CD14-positive monocyte (primary cell): ENCODE measurements around the gene BRAF. TPM values are rescaled to one million over a fixed set of nuclear protein-coding genes. Genes with fewer than 3 reads are reported as not detected.

Experiments used
- DNase-seq, 3 donors: peaks; one replicate each; pipeline ENCODE4 v3.0.0-alpha.2; 2011 to 2022
- H2AFZ ChIP-seq: 2 replicates; pipeline ENCODE4 v1.6.0; 2012; ENCODE audit warnings: mild to moderate bottlenecking, low read depth, low read length, inconsistent platforms; ENCODE audit not compliant: insufficient read depth, poor library complexity, severe bottlenecking
- H3K27ac ChIP-seq, 2 donors: 1 replicate in 1 of 2; 2 replicates in 1 of 2; pipeline ENCODE4 v1.5.1; 2012 to 2013; ENCODE audit warnings: low read length in 2 of 2, control low read depth in 1 of 2, inconsistent platforms in 1 of 2, low read depth in 1 of 2, mild to moderate bottlenecking in 1 of 2
- H3K27me3 ChIP-seq, 2 donors: one replicate each; pipeline versions ENCODE4 v1.6.0 to v1.6.1; 2011 to 2013; ENCODE audit warnings: low read length in 2 of 2; ENCODE audit not compliant: control insufficient read depth in 2 of 2, insufficient read depth in 2 of 2
- H3K36me3 ChIP-seq, 2 donors: replicated peaks in 1 of 2; 1 replicate in 1 of 2; 2 replicates in 1 of 2; pipeline versions ENCODE4 v1.5.1 to v1.6.1; 2012 to 2013; ENCODE audit warnings: low read length in 2 of 2, control low read depth in 1 of 2, inconsistent platforms in 1 of 2, mild to moderate bottlenecking in 1 of 2; ENCODE audit not compliant: insufficient read depth in 2 of 2, control insufficient read depth in 1 of 2
- H3K4me1 ChIP-seq, 2 donors: 1 replicate in 1 of 2; 2 replicates in 1 of 2; pipeline versions ENCODE4 v1.5.1 to v1.6.1; 2012 to 2013; ENCODE audit warnings: low read length in 2 of 2, control low read depth in 1 of 2, inconsistent platforms in 1 of 2, mild to moderate bottlenecking in 1 of 2, moderate library complexity in 1 of 2; ENCODE audit not compliant: insufficient read depth in 2 of 2, control insufficient read depth in 1 of 2
- H3K4me2 ChIP-seq: replicated peaks from 2 replicates; pipeline ENCODE3; 2012; ENCODE audit warnings: low read length, moderate library complexity, mild to moderate bottlenecking; ENCODE audit not compliant: poor library complexity, severe bottlenecking; ENCODE audit errors: extremely low read depth
- H3K4me3 ChIP-seq, 3 experiments: fragments of 200-600 bp in 1 of 3; sonication (generic) in 1 of 3; replicated peaks in 1 of 3; 1 replicate in 2 of 3; 2 replicates in 1 of 3; pipeline ENCODE4 v1.5.1; 2011 to 2013; ENCODE audit warnings: low read length in 3 of 3, mild to moderate bottlenecking in 3 of 3, control low read depth in 2 of 3, low read depth in 2 of 3, inconsistent platforms in 1 of 3, moderate library complexity in 1 of 3
- H3K79me2 ChIP-seq: 2 replicates; pipeline ENCODE4 v1.6.0; 2012; ENCODE audit warnings: mild to moderate bottlenecking, control low read depth, inconsistent platforms, low read length, moderate library complexity; ENCODE audit not compliant: insufficient read depth
- H3K9ac ChIP-seq: 2 replicates; pipeline ENCODE4 v1.6.0; 2017; ENCODE audit warnings: low read length, mild to moderate bottlenecking; ENCODE audit not compliant: insufficient read depth, poor library complexity, severe bottlenecking
- H3K9me3 ChIP-seq, 2 donors: replicated peaks in 1 of 2; 1 replicate in 1 of 2; 2 replicates in 1 of 2; pipeline versions ENCODE4 v1.5.1 to v1.6.1; 2012 to 2013; ENCODE audit warnings: low read length in 2 of 2, control low read depth in 1 of 2; ENCODE audit not compliant: control insufficient read depth in 1 of 2, insufficient read depth in 1 of 2
- H4K20me1 ChIP-seq: 2 replicates; pipeline ENCODE4 v1.6.0; 2012; ENCODE audit warnings: mild to moderate bottlenecking, low read length, control low read depth, moderate library complexity; ENCODE audit not compliant: insufficient read depth
- H3K27ac Mint-ChIP-seq, 7 donors: one replicate each; pipeline ENCODE4 v1.8.0; 2020; ENCODE audit warnings: mild to moderate bottlenecking in 7 of 7, mixed read lengths in 7 of 7, moderate library complexity in 6 of 7, inconsistent platforms in 2 of 7
- H3K27me3 Mint-ChIP-seq, 3 donors: one replicate each; pipeline ENCODE4 v1.8.0; 2021 to 2022; ENCODE audit warnings: low read depth in 3 of 3, mild to moderate bottlenecking in 3 of 3, mixed read lengths in 3 of 3, moderate library complexity in 3 of 3, inconsistent platforms in 1 of 3
- H3K36me3 Mint-ChIP-seq, 2 donors: one replicate each; pipeline ENCODE4 v1.8.0; 2020; ENCODE audit warnings: mixed read lengths in 2 of 2, inconsistent platforms in 1 of 2, mild to moderate bottlenecking in 1 of 2
- H3K4me1 Mint-ChIP-seq: one replicate; pipeline ENCODE4 v1.8.0; 2020; ENCODE audit warnings: mild to moderate bottlenecking, mixed read lengths
- H3K4me3 Mint-ChIP-seq, 2 donors: one replicate each; pipeline ENCODE4 v1.8.0; 2020; ENCODE audit warnings: mild to moderate bottlenecking in 2 of 2, mixed read lengths in 2 of 2, moderate library complexity in 1 of 2
- H3K9me3 Mint-ChIP-seq, 7 donors: one replicate each; pipeline ENCODE4 v1.8.0; 2020 to 2022; ENCODE audit warnings: mixed read lengths in 7 of 7, mild to moderate bottlenecking in 6 of 7, moderate library complexity in 6 of 7, inconsistent platforms in 2 of 7
- WGBS: methylation state at CpG from one replicate; pipeline ENCODE4 v1.1.5; 2013; ENCODE audit warnings: missing lambda C conversion rate; ENCODE audit not compliant: insufficient coverage; 5-methylcytosine and 5-hydroxymethylcytosine counted together
- intact Hi-C, 2 donors: fragments of 100-400 bp; cut with micrococcal nuclease; formaldehyde crosslinking; loops; one replicate each; pipeline versions ENCODE4 v1.15.0 to v1.15.1; 2023
- polyA plus RNA-seq, 3 donors: library from polyadenylated mRNA; depleted of rRNA in 1 of 3; unstranded in 2 of 3; stranded (reverse) in 1 of 3; fragments of 300-500 nt in 2 of 3; fragments of >200 nt in 1 of 3; fragmentation: Illumina TruSeq in 2 of 3; gene quantifications; 1 replicate in 2 of 3; 2 replicates in 1 of 3; pipeline ENCODE4 v1.2.3, GENCODE V29; 2012 to 2021
- TF ChIP-seq, protein P1 (sequence below): fragments of 200-600 bp; IDR thresholded peaks from one replicate; pipeline ENCODE4 v1.8.0; 2022; ENCODE audit warnings: antibody characterized with exemption, mild to moderate bottlenecking

Gene BRAF
- polyA plus RNA-seq, 3 donors: 3.8 to 10.0 (median 5.6) TPM

DNA sequence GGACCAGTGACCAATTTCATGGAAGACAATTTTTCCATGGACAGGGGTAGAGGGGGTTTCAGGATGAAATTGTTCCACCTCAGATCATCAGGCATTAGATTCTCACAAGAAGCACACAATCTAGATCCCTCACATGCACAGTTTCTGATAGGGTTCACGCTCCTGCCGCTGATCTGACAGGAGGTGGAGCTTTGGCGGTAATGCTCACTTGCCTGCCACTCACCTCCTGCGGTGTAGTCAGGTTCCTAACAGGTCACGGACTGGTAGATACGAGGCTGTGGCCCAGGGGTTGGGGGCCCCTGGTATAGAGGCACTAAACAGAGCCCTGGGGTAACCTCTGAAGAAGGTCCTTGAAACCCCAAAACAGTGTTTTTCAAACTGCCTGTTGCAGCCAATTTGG lies 6.5 kb downstream of the BRAF start:
- Histone ChIP-seq H3K27ac (no peak overlapping the region), H3K4me1 (peaks cover 1 to 9% of the 10 kb centered on the region in 2 donors), H3K4me2 (no peak overlapping the region), H3K27me3 (no peaks in the 10 kb centered on the region), H3K4me3 (no peak overlapping the region), H3K79me2 (peaks cover 100% of the 10 kb centered on the region), H3K9ac (no peak overlapping the region), H2AFZ (no peak overlapping the region), H3K9me3 (no peaks in the 10 kb centered on the region), H3K36me3 (no peaks in the 10 kb centered on the region), H4K20me1 (peaks cover 56% of the 10 kb centered on the region)
- H3K4me1 Mint-ChIP-seq: peaks cover 11% of the 10 kb centered on the region
- H3K27ac Mint-ChIP-seq: no peak overlapping the region
- H3K27me3 Mint-ChIP-seq: no peaks in the 10 kb centered on the region
- no peak overlapping the region for H3K4me3 Mint-ChIP-seq
- H3K36me3 Mint-ChIP-seq: peaks cover 4 to 5% of the 10 kb centered on the region in 2 donors
- no peaks in the 10 kb centered on the region for H3K9me3 Mint-ChIP-seq
- DNase-seq: no peak
- intact Hi-C loops: no loop called here
- WGBS: 95% methylated on average over 6 of the region's 6 CpGs
- TF ChIP-seq, protein P1, sequence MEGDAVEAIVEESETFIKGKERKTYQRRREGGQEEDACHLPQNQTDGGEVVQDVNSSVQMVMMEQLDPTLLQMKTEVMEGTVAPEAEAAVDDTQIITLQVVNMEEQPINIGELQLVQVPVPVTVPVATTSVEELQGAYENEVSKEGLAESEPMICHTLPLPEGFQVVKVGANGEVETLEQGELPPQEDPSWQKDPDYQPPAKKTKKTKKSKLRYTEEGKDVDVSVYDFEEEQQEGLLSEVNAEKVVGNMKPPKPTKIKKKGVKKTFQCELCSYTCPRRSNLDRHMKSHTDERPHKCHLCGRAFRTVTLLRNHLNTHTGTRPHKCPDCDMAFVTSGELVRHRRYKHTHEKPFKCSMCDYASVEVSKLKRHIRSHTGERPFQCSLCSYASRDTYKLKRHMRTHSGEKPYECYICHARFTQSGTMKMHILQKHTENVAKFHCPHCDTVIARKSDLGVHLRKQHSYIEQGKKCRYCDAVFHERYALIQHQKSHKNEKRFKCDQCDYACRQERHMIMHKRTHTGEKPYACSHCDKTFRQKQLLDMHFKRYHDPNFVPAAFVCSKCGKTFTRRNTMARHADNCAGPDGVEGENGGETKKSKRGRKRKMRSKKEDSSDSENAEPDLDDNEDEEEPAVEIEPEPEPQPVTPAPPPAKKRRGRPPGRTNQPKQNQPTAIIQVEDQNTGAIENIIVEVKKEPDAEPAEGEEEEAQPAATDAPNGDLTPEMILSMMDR: no peak

GRCh38 chr7:140917258-140917657 lies 7.5 kb downstream of the BRAF start:
- no peak for DNase-seq
- H3K36me3 Mint-ChIP-seq: peaks cover 4 to 5% of the 10 kb centered on the region in 2 donors
- Histone ChIP-seq H2AFZ (no peak overlapping the region), H3K9me3 (no peaks in the 10 kb centered on the region), H3K27me3 (no peaks in the 10 kb centered on the region), H3K9ac (no peak overlapping the region), H4K20me1 (peaks cover 66% of the 10 kb centered on the region), H3K4me2 (no peak overlapping the region), H3K36me3 (no peaks in the 10 kb centered on the region), H3K4me1 (no peaks in the 10 kb centered on the region), H3K79me2 (peaks cover 100% of the 10 kb centered on the region), H3K4me3 (no peak overlapping the region), H3K27ac (no peak overlapping the region)
- TF ChIP-seq, protein P1: no peak
- no peak overlapping the region for H3K4me3 Mint-ChIP-seq
- peaks cover 15% of the 10 kb centered on the region for H3K4me1 Mint-ChIP-seq
- H3K27ac Mint-ChIP-seq: peak overlapping the region in 1 of 7 donors; percentile 54
- no CpG with 5 or more reads among the region's 1 CpG for WGBS
- no peaks in the 10 kb centered on the region for H3K9me3 Mint-ChIP-seq
- H3K27me3 Mint-ChIP-seq: peaks cover 0 to 2% (median 0%) of the 10 kb centered on the region in 3 donors
- intact Hi-C loops: no loop called here
